GM12892 (cell line): ENCODE data around the gene LBHD1.

Experiments used
- POLR2A ChIP-seq: IDR thresholded peaks from 2 replicates; pipeline ENCODE4 v1.6.1; 2011; ENCODE audit warnings: low read depth, low read length, control low read depth
- POLR2AphosphoS5 ChIP-seq: IDR thresholded peaks from 2 replicates; pipeline ENCODE4 v1.6.1; 2011; ENCODE audit warnings: low read depth, low read length, control low read depth

- TF ChIP-seq POLR2AphosphoS5, result no peak
- TF ChIP-seq POLR2A, result no peak
These were observed 17.8 kb downstream of the LBHD1 start for GRCh38 chr11:62654297-62654696.
